Ovary (tissue), 9 donors: ENCODE measurements around the gene PPM1D. TPM values are rescaled to one million over a fixed set of nuclear protein-coding genes. Genes with fewer than 3 reads are reported as not detected.
"Not testable (repeated sequence)": the region's sequence is repeated elsewhere in the genome, so short reads cannot be mapped to it uniquely, and the experiment has no call there.

Experiments
- DNase-seq, 5 donors: peaks; one replicate each; pipeline ENCODE4 v3.0.0-alpha.2; 2019 to 2020
- H3K27ac ChIP-seq, 2 donors: fragments of 200-600 bp; one replicate each; pipeline versions ENCODE4 v1.5.1 to v1.8.0; 2019 to 2022
- H3K27me3 ChIP-seq: fragments of 200-600 bp; one replicate; pipeline ENCODE4 v1.8.0; 2022
- H3K36me3 ChIP-seq: fragments of 200-600 bp; sonication (generic); one replicate; pipeline ENCODE4 v1.5.1; 2019
- H3K4me1 ChIP-seq: one replicate; pipeline ENCODE4 v1.8.1; 2013; ENCODE audit warnings: mild to moderate bottlenecking, moderate library complexity; ENCODE audit not compliant: insufficient read depth
- H3K4me3 ChIP-seq: fragments of 200-600 bp; sonication (generic); one replicate; pipeline ENCODE4 v1.5.1; 2017
- H3K9me3 ChIP-seq, 2 donors: fragments of 200-600 bp in 1 of 2; sonication (generic) in 1 of 2; one replicate each; pipeline versions ENCODE4 v1.5.1 to v1.8.1; 2013 to 2019; ENCODE audit warnings: mild to moderate bottlenecking in 1 of 2, moderate library complexity in 1 of 2
- CTCF ChIP-seq, 3 donors: fragments of 450-650 bp in 2 of 3; fragments of 200-600 bp in 1 of 3; IDR thresholded peaks; one replicate each; pipeline versions ENCODE4 v1.5.1 to v1.8.0; 2016 to 2022; ENCODE audit warnings: antibody characterized with exemption in 3 of 3, mild to moderate bottlenecking in 1 of 3
- EP300 ChIP-seq: sonication (generic); formaldehyde crosslinking; IDR thresholded peaks from one replicate; pipeline ENCODE4 v1.6.1; 2017; ENCODE audit warnings: antibody characterized with exemption
- POLR2A ChIP-seq: fragments of 450-650 bp; IDR thresholded peaks from one replicate; pipeline ENCODE4 v1.6.1; 2017; ENCODE audit warnings: antibody characterized with exemption, mild to moderate bottlenecking, moderate library complexity
- WGBS, 3 donors: extraction: QIAGEN DNeasy Blood & Tissue Kit in 1 of 3; methylation state at CpG; one replicate each; pipeline versions ENCODE4 v1.1.5 to v1.1.7; 2013 to 2017; 5-methylcytosine and 5-hydroxymethylcytosine counted together
- intact Hi-C, 4 donors: fragments of 100-400 bp; cut with DNase I; formaldehyde crosslinking; loops; one replicate each; pipeline versions ENCODE4 v1.11.0 to v1.15.1; 2022 to 2023
- polyA plus RNA-seq, 2 donors: library from polyadenylated mRNA; stranded (reverse); fragments of 200-250 nt in 1 of 2; fragments of 350-450 nt in 1 of 2; fragmentation: Illumina TruSeq in 1 of 2; extraction: RNeasy Lipid Tissue Mini Kit (QIAGEN cat#74804) in 1 of 2; gene quantifications; one replicate each; pipeline ENCODE4 v1.2.3, GENCODE V29; 2013 to 2014
- total RNA-seq, 7 donors: library from RNA; depleted of rRNA in 2 of 7; stranded (reverse); fragments of >200 nt in 2 of 7; fragmentation: NEBNext Ultra II Directional in 3 of 7; extraction: Animal tissue kit (Norgen Biotek cat#: 25700) in 3 of 7; gene quantifications; one replicate each; pipeline versions ENCODE4 v1.1.0 to v1.2.4, GENCODE V29; 2016 to 2023
- donor health status: DM: no; HTN: no; CAD: no; lungs with moderate emphysema.
- donor health status: DM: no; HTN: no; CAD: no.
- donor health status: Bipolar disorder and iron deficiency.
- donor health status: DM: yes; HTN: yes; CAD: no.
- donor health status: DM: no; HTN: no; CAD: no.
- donor health status: DM: yes; HTN: yes; CAD: no.

The PPM1D gene
- total and polyA plus RNA-seq, 9 donors: 11.9 to 35.5 (median 27.1) TPM

- TF ChIP-seq CTCF (IDR thresholded peaks at IDR 0.05) (no peak), EP300 (no peak), POLR2A (no peak)
- Histone ChIP-seq H3K27me3 (no peaks in the 10 kb centered on the region), H3K4me3 (no peak overlapping the region), H3K4me1 (peaks cover 4% of the 10 kb centered on the region), H3K36me3 (no peaks in the 10 kb centered on the region), H3K27ac (no peak overlapping the region), H3K9me3 (no peaks in the 10 kb centered on the region)
- WGBS, 3 donors: 82 to 86% (median 82%) methylated on average over 3 of the region's 3 CpGs
- intact Hi-C loops: loop anchor here in 1 of 4 donors (10.0 kb wide), 1 partner anchor 48 kb away; no protein-coding TSS in a partner anchor
- DNase-seq: no peak
Measured at GRCh38 chr17:60586288-60586974, 13.6 kb upstream of the PPM1D start.

- TF ChIP-seq POLR2A (no peak), EP300 (no peak), CTCF (IDR thresholded peaks at IDR 0.05) (no peak)
- 6 to 8% (median 6%) methylated on average over 5 of the region's 5 CpGs for WGBS, 3 donors
- Histone ChIP-seq H3K27ac (no peak overlapping the region), H3K4me1 (peaks cover 8% of the 10 kb centered on the region), H3K9me3 (no peaks in the 10 kb centered on the region), H3K36me3 (no peaks in the 10 kb centered on the region), H3K4me3 (no peak overlapping the region), H3K27me3 (no peaks in the 10 kb centered on the region)
- intact Hi-C loops: no loop called here
- DNase-seq: no peak
Measured at GRCh38 chr17:60590070-60590469, 9.9 kb upstream of the PPM1D start.

- DNase-seq: no peak
- Histone ChIP-seq H3K4me3 (no peak overlapping the region), H3K9me3 (no peaks in the 10 kb centered on the region), H3K27ac (no peak overlapping the region), H3K36me3 (no peaks in the 10 kb centered on the region), H3K27me3 (no peaks in the 10 kb centered on the region), H3K4me1 (peaks cover 8% of the 10 kb centered on the region)
- intact Hi-C loops: no loop called here
- WGBS, 3 donors: 92 to 100% (median 97%) methylated on average over 2 of the region's 2 CpGs
- TF ChIP-seq CTCF (IDR thresholded peaks at IDR 0.05) (no peak), EP300 (no peak), POLR2A (no peak)
Measured at GRCh38 chr17:60592750-60593149, 7.2 kb upstream of the PPM1D start.

GRCh38 chr17:60593441-60594036, 6.5 kb upstream of the PPM1D start:
- H3K4me1 ChIP-seq, H3K4me3 ChIP-seq, DNase-seq, H3K27ac ChIP-seq, H3K27me3 ChIP-seq, H3K36me3 ChIP-seq, intact Hi-C loops, H3K9me3 ChIP-seq: not testable (repeated sequence)
- WGBS, 3 donors: 70 to 73% (median 70%) methylated on average over 9 of the region's 9 CpGs

DNA sequence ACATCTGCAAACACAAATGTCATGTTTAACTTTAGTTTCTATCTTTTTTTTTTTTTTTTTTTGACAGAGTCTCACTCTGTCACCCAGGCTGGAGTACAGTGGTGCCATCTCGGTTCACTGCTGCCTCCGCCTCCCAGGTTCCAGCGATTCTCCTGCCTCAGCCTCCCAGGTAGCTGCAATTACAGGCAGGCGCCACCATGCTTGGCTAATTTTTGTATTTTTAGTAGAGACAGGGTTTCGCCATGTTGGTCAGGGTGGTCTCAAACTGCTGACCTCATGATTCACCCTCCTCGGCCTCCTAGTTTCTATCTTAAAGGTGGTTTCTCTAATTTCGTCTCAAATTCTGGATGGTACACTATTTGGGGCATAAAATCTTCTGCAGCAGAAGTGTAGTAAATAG, 5.8 kb upstream of the PPM1D start:
- H3K9me3 ChIP-seq, DNase-seq, H3K4me1 ChIP-seq, H3K4me3 ChIP-seq, H3K27ac ChIP-seq, intact Hi-C loops, H3K27me3 ChIP-seq, H3K36me3 ChIP-seq: not testable (repeated sequence)
- WGBS, 3 donors: 93 to 97% (median 97%) methylated on average over 7 of the region's 7 CpGs
